Measurements from ENCODE around the gene DUS4L. TPM values are rescaled to one million over a fixed set of nuclear protein-coding genes. Genes with fewer than 3 reads are reported as not detected.

DUS4L gene
- total and polyA plus RNA-seq, 2 donors: 7.6 to 7.8 TPM

DNA sequence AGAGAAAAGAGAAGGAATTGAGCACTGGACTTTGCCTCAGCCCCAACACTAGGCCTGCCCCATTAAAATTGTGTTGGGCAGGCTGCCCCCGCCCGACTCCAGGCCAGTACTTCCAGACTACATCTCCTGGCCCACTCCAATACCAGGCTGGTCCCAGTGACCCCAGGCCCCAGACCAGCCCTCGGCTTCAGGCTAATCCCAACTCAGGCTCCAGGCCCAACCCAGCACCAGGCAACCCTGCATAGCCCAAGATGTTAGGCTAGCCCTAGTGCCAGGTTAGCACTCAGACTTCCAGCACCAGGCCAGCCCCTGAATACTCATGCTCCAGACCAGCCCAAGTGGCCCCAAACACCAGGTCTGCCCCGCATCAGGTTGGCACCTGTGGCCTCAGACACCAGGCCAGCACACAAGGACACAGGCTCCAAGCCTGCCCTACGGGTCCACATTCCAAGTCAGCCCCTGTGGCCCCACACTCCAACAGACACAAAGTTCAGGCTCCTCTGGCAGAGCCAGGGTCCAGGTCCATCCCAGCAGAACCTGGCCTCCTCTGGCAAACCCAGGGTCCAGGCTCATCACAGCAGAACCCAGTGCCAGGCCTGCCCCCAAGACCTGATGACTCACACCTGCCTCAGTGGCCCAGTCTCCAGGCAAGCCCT is 20.3 kb upstream of the DUS4L start:
- Histone ChIP-seq H3K4me1 (ENCODE audit: control insufficient read depth in 2 of 2, insufficient read depth in 2 of 2, low read length in 2 of 2) (no peaks in the 10 kb centered on the region), H3K27me3 (ENCODE audit: control insufficient read depth in 2 of 2, insufficient read depth in 1 of 2, low read length in 1 of 2) (no peaks in the 10 kb centered on the region), H3K9me3 (ENCODE audit: control insufficient read depth in 2 of 2, insufficient read depth in 1 of 2, low read length in 1 of 2) (peaks cover 1 to 10% of the 10 kb centered on the region in 2 donors), H3K4me3 (ENCODE audit: low read length in 2 of 2) (no peak overlapping the region), H3K36me3 (ENCODE audit: control insufficient read depth in 2 of 2, insufficient read depth in 2 of 2, low read length in 1 of 2) (peaks cover 22% of the 10 kb centered on the region in 2 donors), H3K27ac (ENCODE audit: low read depth in 1 of 2, low read length in 1 of 2) (no peak overlapping the region)
- whole genome bisulfite sequencing: 99% methylated on average over 5 of the region's 5 CpGs
- DNase-seq (ENCODE audit: low read depth in 6 of 9, low spot score in 9 of 9): no peak

DNA sequence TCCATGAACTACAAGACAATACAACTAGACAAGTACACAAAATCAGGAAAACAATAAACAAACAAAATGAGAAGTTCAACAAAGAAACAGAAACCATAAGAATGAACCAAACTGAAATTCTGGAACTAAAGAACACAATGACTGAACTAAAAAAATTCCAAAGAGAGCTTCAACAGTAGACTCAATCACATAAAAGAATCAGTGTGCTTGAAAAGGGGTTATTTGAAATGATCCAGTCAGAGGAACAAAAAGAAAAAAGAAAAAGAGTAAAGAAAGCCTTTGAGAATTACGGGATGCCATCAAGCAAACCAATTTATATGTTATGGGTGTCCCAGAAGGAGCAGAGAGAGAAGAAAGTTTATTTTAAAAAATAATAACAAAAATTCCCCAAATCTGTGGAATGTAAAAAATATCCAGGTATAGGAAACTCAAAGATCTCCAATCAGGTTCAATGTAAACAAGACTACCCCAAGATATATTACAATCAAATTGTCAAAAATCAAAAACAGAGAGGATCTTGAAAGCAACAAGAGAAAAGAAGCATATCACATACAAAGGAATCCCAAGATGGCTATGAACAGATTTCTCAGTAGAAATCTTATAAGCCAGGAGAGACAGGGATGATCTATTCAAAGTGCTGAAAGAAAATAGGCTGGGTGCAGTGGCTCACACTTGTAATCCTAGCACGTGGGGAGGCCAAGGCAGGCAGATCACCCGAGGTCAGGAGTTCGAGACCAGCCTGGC is 18.8 kb upstream of the DUS4L start:
- DNase-seq (ENCODE audit: low read depth in 6 of 9, low spot score in 9 of 9): no peak
- H3K27me3 ChIP-seq (ENCODE audit: control insufficient read depth in 2 of 2, insufficient read depth in 1 of 2, low read length in 1 of 2): no peaks in the 10 kb centered on the region
- H3K9me3 ChIP-seq (ENCODE audit: control insufficient read depth in 2 of 2, insufficient read depth in 1 of 2, low read length in 1 of 2): peaks cover 1 to 10% of the 10 kb centered on the region in 2 donors
- H3K36me3 ChIP-seq (ENCODE audit: control insufficient read depth in 2 of 2, insufficient read depth in 2 of 2, low read length in 1 of 2): peaks cover 22% of the 10 kb centered on the region in 2 donors
- no peak overlapping the region for H3K4me3 ChIP-seq (ENCODE audit: low read length in 2 of 2)
- no peak overlapping the region for H3K27ac ChIP-seq (ENCODE audit: low read depth in 1 of 2, low read length in 1 of 2)
- 98% methylated on average over 4 of the region's 4 CpGs for WGBS
- H3K4me1 ChIP-seq (ENCODE audit: control insufficient read depth in 2 of 2, insufficient read depth in 2 of 2, low read length in 2 of 2): no peaks in the 10 kb centered on the region

DNA sequence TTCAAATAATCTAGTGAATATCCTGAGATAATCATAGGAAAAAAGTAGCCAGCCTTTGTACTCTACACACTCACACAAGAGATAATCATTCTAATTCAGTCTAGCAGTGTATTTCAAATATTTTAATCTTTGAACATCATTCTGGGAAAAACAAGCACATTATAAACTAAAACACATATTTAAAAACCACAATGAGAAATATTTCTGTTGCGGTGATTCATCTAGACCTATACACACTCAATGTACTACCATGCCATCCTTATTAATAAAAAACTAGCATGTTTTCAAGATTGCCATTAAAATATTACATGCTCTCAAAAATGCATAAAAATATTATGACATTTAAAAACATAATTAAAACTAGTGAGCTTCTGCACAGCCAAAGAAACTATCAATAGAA is 11.8 kb upstream of the DUS4L start:
- H3K4me3 ChIP-seq (ENCODE audit: low read length in 2 of 2): no peak overlapping the region
- no peaks in the 10 kb centered on the region for H3K9me3 ChIP-seq (ENCODE audit: control insufficient read depth in 2 of 2, insufficient read depth in 1 of 2, low read length in 1 of 2)
- H3K27me3 ChIP-seq (ENCODE audit: control insufficient read depth in 2 of 2, insufficient read depth in 1 of 2, low read length in 1 of 2): no peaks in the 10 kb centered on the region
- 100% methylated on average over 1 of the region's 1 CpG for WGBS
- no peak overlapping the region for H3K27ac ChIP-seq (ENCODE audit: low read depth in 1 of 2, low read length in 1 of 2)
- H3K4me1 ChIP-seq (ENCODE audit: control insufficient read depth in 2 of 2, insufficient read depth in 2 of 2, low read length in 2 of 2): no peaks in the 10 kb centered on the region
- no peak for DNase-seq (ENCODE audit: low read depth in 6 of 9, low spot score in 9 of 9)
- H3K36me3 ChIP-seq (ENCODE audit: control insufficient read depth in 2 of 2, insufficient read depth in 2 of 2, low read length in 1 of 2): peaks cover 22 to 26% of the 10 kb centered on the region in 2 donors

DNA sequence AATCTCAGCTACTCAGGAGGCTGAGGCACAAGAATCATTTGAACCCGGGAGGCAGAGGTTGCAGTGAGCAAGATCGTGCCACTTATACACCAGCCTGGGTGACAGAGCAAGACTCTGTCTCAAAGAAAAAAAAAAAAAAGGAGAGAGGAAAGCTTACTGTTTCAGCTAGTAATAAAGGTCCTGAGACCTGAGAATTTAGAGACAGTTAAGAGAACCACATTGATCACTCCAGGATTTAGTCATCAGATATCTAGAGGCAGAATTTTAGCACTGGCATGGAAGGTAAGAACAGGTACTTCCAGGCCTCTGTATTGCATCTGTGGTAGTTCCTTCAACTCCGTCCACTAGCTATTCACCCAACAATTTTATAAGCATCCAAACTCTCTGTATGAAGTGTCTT is 7.9 kb upstream of the DUS4L start:
- DNase-seq (ENCODE audit: low read depth in 6 of 9, low spot score in 9 of 9): no peak
- no peaks in the 10 kb centered on the region for H3K27me3 ChIP-seq (ENCODE audit: control insufficient read depth in 2 of 2, insufficient read depth in 1 of 2, low read length in 1 of 2)
- H3K27ac ChIP-seq (ENCODE audit: low read depth in 1 of 2, low read length in 1 of 2): no peak overlapping the region
- H3K4me3 ChIP-seq (ENCODE audit: low read length in 2 of 2): no peak overlapping the region
- WGBS: 100% methylated on average over 3 of the region's 3 CpGs
- no peaks in the 10 kb centered on the region for H3K9me3 ChIP-seq (ENCODE audit: control insufficient read depth in 2 of 2, insufficient read depth in 1 of 2, low read length in 1 of 2)
- peaks cover 19 to 25% of the 10 kb centered on the region in 2 donors for H3K36me3 ChIP-seq (ENCODE audit: control insufficient read depth in 2 of 2, insufficient read depth in 2 of 2, low read length in 1 of 2)
- no peaks in the 10 kb centered on the region for H3K4me1 ChIP-seq (ENCODE audit: control insufficient read depth in 2 of 2, insufficient read depth in 2 of 2, low read length in 2 of 2)

DNA sequence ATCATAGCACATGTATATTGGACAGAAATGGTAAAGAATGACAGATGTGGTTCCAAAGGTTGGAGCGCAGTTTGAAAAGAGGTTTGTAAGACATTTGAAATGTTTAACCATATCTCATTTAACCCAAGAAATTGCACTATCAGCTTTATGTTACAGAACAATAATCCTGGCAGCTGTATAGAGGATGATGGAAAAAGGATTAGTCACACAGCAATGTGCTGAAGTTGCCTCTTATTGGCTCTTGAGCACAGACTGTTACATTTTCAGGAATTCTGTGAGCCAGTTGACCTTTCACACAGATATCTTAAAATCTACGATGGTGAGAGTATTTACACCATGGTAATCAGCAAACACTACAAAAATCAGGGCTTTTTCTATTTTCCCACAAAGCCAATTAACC is 3.9 kb upstream of the DUS4L start:
- 92% methylated on average over 2 of the region's 2 CpGs for WGBS

DNA sequence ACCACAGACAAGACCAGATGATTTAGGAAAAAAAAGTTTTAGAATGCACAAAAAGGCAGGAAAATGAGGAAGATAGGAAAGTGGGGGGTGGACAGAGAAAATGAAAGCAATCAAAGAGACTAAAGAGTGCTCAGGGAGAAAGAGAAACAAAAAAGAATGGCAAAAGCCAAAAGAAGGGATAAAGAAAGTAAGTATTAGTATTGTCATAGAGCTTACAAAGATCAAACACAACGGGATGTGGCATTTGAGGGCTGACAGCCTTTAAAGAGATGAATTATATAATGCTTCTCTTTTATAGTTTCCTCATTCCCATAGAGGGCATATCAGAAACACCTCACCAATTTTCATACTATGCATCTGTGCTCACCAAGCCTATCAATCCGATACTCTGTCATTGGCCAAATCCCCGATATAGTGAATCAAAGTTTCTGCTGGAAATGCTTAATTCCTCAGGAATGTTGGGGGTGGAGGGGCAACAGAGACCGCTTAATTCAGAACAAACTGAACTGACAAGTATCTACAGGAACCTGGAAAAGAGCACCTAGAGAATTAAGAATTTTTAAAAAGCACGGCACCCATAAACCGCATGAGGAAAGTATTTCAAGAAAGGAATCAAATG is 2.8 kb upstream of the DUS4L start:
- WGBS: 83% methylated on average over 6 of the region's 6 CpGs
- Histone ChIP-seq H3K9me3 (ENCODE audit: control insufficient read depth in 2 of 2, insufficient read depth in 1 of 2, low read length in 1 of 2) (no peaks in the 10 kb centered on the region), H3K27ac (ENCODE audit: low read depth in 1 of 2, low read length in 1 of 2) (no peak overlapping the region), H3K27me3 (ENCODE audit: control insufficient read depth in 2 of 2, insufficient read depth in 1 of 2, low read length in 1 of 2) (no peaks in the 10 kb centered on the region), H3K4me1 (ENCODE audit: control insufficient read depth in 2 of 2, insufficient read depth in 2 of 2, low read length in 2 of 2) (no peaks in the 10 kb centered on the region), H3K4me3 (ENCODE audit: low read length in 2 of 2) (no peak overlapping the region), H3K36me3 (ENCODE audit: control insufficient read depth in 2 of 2, insufficient read depth in 2 of 2, low read length in 1 of 2) (peaks cover 8 to 9% of the 10 kb centered on the region in 2 donors)
- peak in 1 of 9 donors; percentile 35 for DNase-seq (ENCODE audit: low read depth in 6 of 9, low spot score in 9 of 9)

More for the DNA sequence above, 3.9 kb upstream of the DUS4L start:
- no peaks in the 10 kb centered on the region for H3K9me3 ChIP-seq (ENCODE audit: control insufficient read depth in 2 of 2, insufficient read depth in 1 of 2, low read length in 1 of 2)
- no peaks in the 10 kb centered on the region for H3K4me1 ChIP-seq (ENCODE audit: control insufficient read depth in 2 of 2, insufficient read depth in 2 of 2, low read length in 2 of 2)
- no peak overlapping the region for H3K4me3 ChIP-seq (ENCODE audit: low read length in 2 of 2)
- no peaks in the 10 kb centered on the region for H3K27me3 ChIP-seq (ENCODE audit: control insufficient read depth in 2 of 2, insufficient read depth in 1 of 2, low read length in 1 of 2)
- no peak overlapping the region for H3K27ac ChIP-seq (ENCODE audit: low read depth in 1 of 2, low read length in 1 of 2)
- no peak for DNase-seq (ENCODE audit: low read depth in 6 of 9, low spot score in 9 of 9)
- peaks cover 10 to 14% of the 10 kb centered on the region in 2 donors for H3K36me3 ChIP-seq (ENCODE audit: control insufficient read depth in 2 of 2, insufficient read depth in 2 of 2, low read length in 1 of 2)

DNA sequence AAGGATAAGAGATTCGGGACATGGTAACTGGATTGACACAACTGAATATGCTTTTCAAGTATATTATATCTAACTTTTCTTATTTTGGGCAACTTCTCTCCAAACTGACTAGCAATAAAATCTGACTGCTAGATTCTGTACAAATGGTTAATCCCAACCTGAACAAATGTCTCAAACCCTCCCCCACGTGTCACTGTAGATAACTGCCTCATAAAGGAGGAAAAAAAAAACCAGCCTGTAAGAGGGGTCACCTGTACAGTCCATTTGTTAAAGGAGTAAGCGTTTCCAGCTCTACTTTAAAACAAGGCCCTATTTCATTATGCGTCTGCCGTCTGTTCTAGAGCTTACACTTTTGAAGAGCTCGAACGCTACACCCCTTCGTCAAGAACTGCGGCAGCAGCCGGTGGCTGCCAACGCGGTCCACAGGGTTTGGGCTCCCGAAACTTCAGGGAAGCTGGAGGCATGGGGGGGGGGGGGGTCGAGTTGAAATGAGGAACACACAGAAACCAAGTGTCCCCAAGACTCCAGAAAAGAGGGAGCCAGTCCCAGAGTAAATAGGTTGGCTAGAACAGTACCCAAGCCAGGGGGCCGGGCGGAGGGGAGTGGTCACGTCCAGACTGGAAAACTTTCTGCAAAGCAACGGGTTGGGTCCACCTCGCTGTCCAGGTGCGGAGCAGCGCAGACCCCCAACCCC is 543 bp upstream of the DUS4L start:
- no peaks in the 10 kb centered on the region for H3K4me1 ChIP-seq (ENCODE audit: control insufficient read depth in 2 of 2, insufficient read depth in 2 of 2, low read length in 2 of 2)
- no peaks in the 10 kb centered on the region for H3K36me3 ChIP-seq (ENCODE audit: control insufficient read depth in 2 of 2, insufficient read depth in 2 of 2, low read length in 1 of 2)
- no peaks in the 10 kb centered on the region for H3K27me3 ChIP-seq (ENCODE audit: control insufficient read depth in 2 of 2, insufficient read depth in 1 of 2, low read length in 1 of 2)
- WGBS: 5% methylated on average over 21 of the region's 21 CpGs
- H3K9me3 ChIP-seq (ENCODE audit: control insufficient read depth in 2 of 2, insufficient read depth in 1 of 2, low read length in 1 of 2): no peaks in the 10 kb centered on the region
- peak overlapping the region; percentile 80 to 85 for H3K27ac ChIP-seq (ENCODE audit: low read depth in 1 of 2, low read length in 1 of 2)
- H3K4me3 ChIP-seq (ENCODE audit: low read length in 2 of 2): peak overlapping the region; percentile 79 to 81
- DNase-seq (ENCODE audit: low read depth in 6 of 9, low spot score in 9 of 9): peak in 2 of 9 donors; percentile 15 to 50

DNA sequence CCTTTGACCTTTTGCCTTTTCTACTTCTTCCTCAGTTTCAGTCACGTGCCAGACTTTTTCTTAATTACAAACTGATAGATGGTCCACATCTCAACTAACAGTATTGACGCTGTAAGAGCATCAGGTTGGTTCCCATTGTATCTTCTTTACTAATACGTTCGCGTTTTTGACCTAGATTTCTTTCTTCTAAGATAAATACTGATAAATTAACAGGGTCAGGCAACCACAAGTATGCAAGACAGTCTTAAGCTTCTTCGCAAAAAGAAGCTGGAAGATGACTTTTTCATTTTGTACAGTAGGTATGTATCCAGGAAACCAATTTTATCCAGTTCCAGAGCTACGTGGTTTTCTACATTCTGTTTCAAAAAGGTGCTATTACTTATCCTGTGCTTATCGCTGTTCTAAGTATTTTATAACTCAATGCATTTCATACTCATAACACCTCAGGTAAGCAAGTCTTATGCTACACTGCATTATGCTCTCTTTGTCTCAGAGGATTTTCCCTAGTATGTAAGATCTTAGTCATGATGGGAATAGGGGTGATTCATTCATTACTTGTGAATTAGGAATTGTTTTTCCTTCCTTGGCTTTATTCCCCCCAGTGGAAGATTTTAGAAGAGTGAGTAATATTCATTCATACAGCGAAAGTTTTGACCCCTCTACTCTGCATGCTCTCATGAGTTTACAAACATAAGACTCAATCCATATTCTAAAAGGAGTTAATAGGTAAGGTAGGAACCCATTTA is 955 bp downstream of the DUS4L start:
- Histone ChIP-seq H3K27ac (ENCODE audit: low read depth in 1 of 2, low read length in 1 of 2) (peak overlapping the region in 1 of 2 donors; percentile 80), H3K27me3 (ENCODE audit: control insufficient read depth in 2 of 2, insufficient read depth in 1 of 2, low read length in 1 of 2) (no peaks in the 10 kb centered on the region), H3K4me1 (ENCODE audit: control insufficient read depth in 2 of 2, insufficient read depth in 2 of 2, low read length in 2 of 2) (no peaks in the 10 kb centered on the region), H3K9me3 (ENCODE audit: control insufficient read depth in 2 of 2, insufficient read depth in 1 of 2, low read length in 1 of 2) (no peaks in the 10 kb centered on the region), H3K36me3 (ENCODE audit: control insufficient read depth in 2 of 2, insufficient read depth in 2 of 2, low read length in 1 of 2) (no peaks in the 10 kb centered on the region), H3K4me3 (ENCODE audit: low read length in 2 of 2) (peak overlapping the region; percentile 79 to 81)
- no peak for DNase-seq (ENCODE audit: low read depth in 6 of 9, low spot score in 9 of 9)
- 63% methylated on average over 9 of the region's 9 CpGs for WGBS
